Activated CD4-positive, alpha-beta memory T cell treated with anti-CD3 and anti-CD28 coated beads for 36 hours (primary cell): ENCODE data around the gene ZNG1F. TPM values are rescaled to one million over a fixed set of nuclear protein-coding genes. Genes with fewer than 3 reads are reported as not detected.
"Not testable (repeated sequence)": the region's sequence is repeated elsewhere in the genome, so short reads cannot be mapped to it uniquely, and the experiment has no call there.

ENCODE experiments used
- CTCF ChIA-PET: fragments of 350-600 bp; sonication (Branson Sonifier 250); formaldehyde crosslinking; loops from one replicate; lab custom pipeline; 2021; ENCODE audit warnings: antibody characterized with exemption, inconsistent platforms; lab: Charles Lee
- POLR2A ChIA-PET: fragments of 350-600 bp; sonication (Branson Sonifier 250); formaldehyde crosslinking; loops from one replicate; lab custom pipeline; 2021; ENCODE audit warnings: antibody characterized with exemption; lab: Charles Lee
- DNase-seq: peaks from one replicate; pipeline ENCODE4 v3.0.0-alpha.2; 2020
- H3K27ac Mint-ChIP-seq: one replicate; pipeline ENCODE4 v1.8.0; 2021; ENCODE audit warnings: mixed read lengths
- H3K27me3 Mint-ChIP-seq: one replicate; pipeline ENCODE4 v1.8.0; 2021; ENCODE audit warnings: mixed read lengths
- H3K36me3 Mint-ChIP-seq: one replicate; pipeline ENCODE4 v1.8.0; 2021; ENCODE audit warnings: mixed read lengths
- H3K4me1 Mint-ChIP-seq: one replicate; pipeline ENCODE4 v1.8.0; 2021; ENCODE audit warnings: low read depth, mixed read lengths
- H3K4me3 Mint-ChIP-seq: one replicate; pipeline ENCODE4 v1.8.0; 2021; ENCODE audit warnings: mild to moderate bottlenecking, mixed read lengths
- H3K9me3 Mint-ChIP-seq: one replicate; pipeline ENCODE4 v1.8.0; 2021; ENCODE audit warnings: mixed read lengths
- intact Hi-C: fragments of 100-400 bp; cut with micrococcal nuclease; formaldehyde crosslinking; loops from one replicate; pipeline ENCODE4 v1.15.1; 2023
- microRNA-seq: library from miRNA; unstranded; fragments of <30 nt; microRNA quantifications from one replicate; pipeline ENCODE4 v1.2.0, GENCODE V29; 2022; ENCODE audit warnings: borderline number of aligned reads, borderline microRNAs expressed, borderline replicate concordance
- total RNA-seq, 2 experiments: library from RNA; stranded (reverse); gene quantifications; one replicate each; pipeline ENCODE4 v1.2.3, GENCODE V29; 2021

Gene ZNG1F
- total RNA-seq, 2 experiments from 2014 or later = 7.0 to 7.4 TPM

- DNase-seq, H3K36me3 Mint-ChIP-seq, H3K4me1 Mint-ChIP-seq, POLR2A ChIA-PET, H3K4me3 Mint-ChIP-seq, CTCF ChIA-PET, H3K27ac Mint-ChIP-seq, intact Hi-C loops, H3K9me3 Mint-ChIP-seq: not testable (repeated sequence)
- peaks cover 12% of the 10 kb centered on the region for H3K27me3 Mint-ChIP-seq
These were observed 98.2 kb downstream of the ZNG1F start for GRCh38 chr9:41090922-41091321.

- intact Hi-C loops, H3K4me3 Mint-ChIP-seq, H3K4me1 Mint-ChIP-seq, DNase-seq, POLR2A ChIA-PET, H3K27ac Mint-ChIP-seq, CTCF ChIA-PET, H3K9me3 Mint-ChIP-seq, H3K36me3 Mint-ChIP-seq: not testable (repeated sequence)
- peaks cover 12% of the 10 kb centered on the region for H3K27me3 Mint-ChIP-seq
These were observed 98.7 kb downstream of the ZNG1F start for GRCh38 chr9:41090386-41090785.

- intact Hi-C loops, H3K36me3 Mint-ChIP-seq, DNase-seq, POLR2A ChIA-PET, H3K4me3 Mint-ChIP-seq, H3K9me3 Mint-ChIP-seq, H3K27ac Mint-ChIP-seq, H3K4me1 Mint-ChIP-seq: not testable (repeated sequence)
- CTCF ChIA-PET = interaction anchor here (0.7 kb wide), 1 partner anchor 98 kb away, joined by 3 read pairs; no protein-coding TSS in a partner anchor
- peaks cover 14% of the 10 kb centered on the region for H3K27me3 Mint-ChIP-seq
These were observed 100.6 kb downstream of the ZNG1F start for GRCh38 chr9:41088450-41089059.

GRCh38 chr9:41087929-41088328 lies 101.2 kb downstream of the ZNG1F start:
- H3K9me3 Mint-ChIP-seq, CTCF ChIA-PET, H3K36me3 Mint-ChIP-seq, POLR2A ChIA-PET, H3K4me1 Mint-ChIP-seq, DNase-seq, H3K27ac Mint-ChIP-seq, H3K4me3 Mint-ChIP-seq, intact Hi-C loops: not testable (repeated sequence)
- peaks cover 14% of the 10 kb centered on the region for H3K27me3 Mint-ChIP-seq

- intact Hi-C loops, H3K36me3 Mint-ChIP-seq, H3K4me3 Mint-ChIP-seq, CTCF ChIA-PET, H3K4me1 Mint-ChIP-seq, H3K9me3 Mint-ChIP-seq, POLR2A ChIA-PET, DNase-seq, H3K27ac Mint-ChIP-seq: not testable (repeated sequence)
- peaks cover 17% of the 10 kb centered on the region for H3K27me3 Mint-ChIP-seq
These were observed 101.8 kb downstream of the ZNG1F start for GRCh38 chr9:41087157-41087780.

- intact Hi-C loops, CTCF ChIA-PET, H3K9me3 Mint-ChIP-seq, H3K4me3 Mint-ChIP-seq, H3K27ac Mint-ChIP-seq, POLR2A ChIA-PET, DNase-seq, H3K36me3 Mint-ChIP-seq, H3K4me1 Mint-ChIP-seq: not testable (repeated sequence)
- H3K27me3 Mint-ChIP-seq = peaks cover 18% of the 10 kb centered on the region
These were observed 102.4 kb downstream of the ZNG1F start for GRCh38 chr9:41086685-41087084.

GRCh38 chr9:41086215-41086614 lies 102.9 kb downstream of the ZNG1F start:
- H3K4me3 Mint-ChIP-seq, H3K9me3 Mint-ChIP-seq, CTCF ChIA-PET, intact Hi-C loops, H3K4me1 Mint-ChIP-seq, H3K36me3 Mint-ChIP-seq, DNase-seq, H3K27ac Mint-ChIP-seq, POLR2A ChIA-PET: not testable (repeated sequence)
- H3K27me3 Mint-ChIP-seq = peaks cover 18% of the 10 kb centered on the region

- POLR2A ChIA-PET, H3K36me3 Mint-ChIP-seq, H3K27ac Mint-ChIP-seq, H3K27me3 Mint-ChIP-seq, DNase-seq, H3K4me3 Mint-ChIP-seq, H3K4me1 Mint-ChIP-seq, H3K9me3 Mint-ChIP-seq, intact Hi-C loops, CTCF ChIA-PET: not testable (repeated sequence)
These were observed 106.8 kb downstream of the ZNG1F start for GRCh38 chr9:41082358-41082757.

Small RNAs within 50 kb of the gene (microRNA-seq; reads per million reads assigned to microRNA genes)
- gene MIR4477A = not detected

Other genes starting within 250 kb of the ZNG1F start
- not detected for gene FOXD4L6, start 60.6 kb downstream of the ZNG1F start, total RNA-seq